HepG2 (cell line): ENCODE data around the gene STX8. TPM values are rescaled to one million over a fixed set of nuclear protein-coding genes. Genes with fewer than 3 reads are reported as not detected.

Experiments
- ATAC-seq: fragments of 200-7000 bp; cut with Tn5 transposase; 3 replicates; pipeline ENCODE4 v1.9.1; 2020; ENCODE audit warnings: mild to moderate bottlenecking, moderate library complexity
- BruUV-seq: library from RNA; stranded (reverse); fragments of 400-500 nt; replicated peaks from 2 replicates; lab custom pipeline; 2021; lab: Mats Ljungman, UMichigan
- CTCF ChIA-PET: fragments of 300-600 bp; formaldehyde crosslinking; extraction: SDS; loops from one replicate; lab custom pipeline; 2021; ENCODE audit warnings: low total read pairs, inconsistent platforms, low intra/inter-chr PET ratio; lab: Yijun Ruan, JAX
- POLR2A ChIA-PET: fragments of 350-600 bp; sonication (Branson Sonifier 250); formaldehyde crosslinking; loops from one replicate; lab custom pipeline; 2020; ENCODE audit warnings: antibody characterized with exemption, inconsistent platforms; lab: Yijun Ruan, JAX
- DNase-seq: peaks from one replicate; pipeline ENCODE4 v3.0.0-alpha.2; 2015; ENCODE audit warnings: low spot score
- FAIRE-seq: peaks from 3 replicates; lab custom pipeline; 2011; peaks lifted over from hg19 to GRCh38; lab: Jason Lieb, UNC
- H2AFZ ChIP-seq: one replicate; pipeline ENCODE4 v1.6.1; 2011; ENCODE audit warnings: low read length, inconsistent platforms
- H3K27ac ChIP-seq: fragments of 300-600 bp; 3 replicates; pipeline ENCODE4 v1.8.0; 2011; ENCODE audit warnings: mixed run types, mild to moderate bottlenecking, mixed read lengths, low read length, inconsistent platforms; ENCODE audit not compliant: insufficient read depth; ENCODE audit errors: extremely low read length
- H3K27me3 ChIP-seq, 2 experiments: fragments of 200-600 bp in 1 of 2; 2 replicates in 1 of 2; 3 replicates in 1 of 2; pipeline versions ENCODE4 v1.6.0 to v1.8.0; 2011; ENCODE audit warnings: low read length in 2 of 2, mild to moderate bottlenecking in 2 of 2, moderate library complexity in 2 of 2, inconsistent platforms in 1 of 2; ENCODE audit not compliant: insufficient read depth in 2 of 2, control insufficient read depth in 1 of 2
- H3K36me3 ChIP-seq, 2 experiments: fragments of 200-600 bp in 1 of 2; replicated peaks in 1 of 2; 2 replicates in 1 of 2; 3 replicates in 1 of 2; pipeline versions ENCODE4 v1.5.1 to v1.8.0; 2011; ENCODE audit warnings: low read length in 2 of 2, inconsistent platforms in 1 of 2; ENCODE audit not compliant: insufficient read depth in 2 of 2, control insufficient read depth in 1 of 2
- H3K4me1 ChIP-seq: 2 replicates; pipeline ENCODE4 v1.5.1; 2012; ENCODE audit warnings: low read length, inconsistent platforms; ENCODE audit not compliant: insufficient read depth
- H3K4me2 ChIP-seq: 2 replicates; pipeline ENCODE4 v1.6.0; 2011; ENCODE audit warnings: low read depth, low read length, inconsistent platforms
- H3K4me3 ChIP-seq, 3 experiments: fragments of 200-600 bp in 1 of 3; sonication (generic), shearing (Covaris generic) in 1 of 3; replicated peaks in 1 of 3; 2 replicates each; pipeline ENCODE4 v1.5.1; 2011 to 2016; ENCODE audit warnings: low read length in 3 of 3, inconsistent platforms in 2 of 3, low read depth in 2 of 3, mild to moderate bottlenecking in 2 of 3, control low read depth in 1 of 3, mixed read lengths in 1 of 3; ENCODE audit not compliant: insufficient read depth in 1 of 3
- H3K79me2 ChIP-seq: one replicate; pipeline ENCODE4 v1.6.1; 2011; ENCODE audit warnings: low read length, inconsistent platforms; ENCODE audit not compliant: insufficient read depth
- H3K9ac ChIP-seq: 2 replicates; pipeline ENCODE4 v1.6.0; 2011; ENCODE audit warnings: mild to moderate bottlenecking, low read depth, low read length, inconsistent platforms; ENCODE audit not compliant: insufficient read depth
- H3K9me3 ChIP-seq: 2 replicates; pipeline ENCODE4 v1.5.1; 2012; ENCODE audit warnings: mild to moderate bottlenecking, low read length
- H4K20me1 ChIP-seq: 2 replicates; pipeline ENCODE4 v1.6.0; 2011; ENCODE audit warnings: inconsistent platforms, mild to moderate bottlenecking, low read length, moderate library complexity; ENCODE audit not compliant: insufficient read depth
- PCBP1 ChIP-seq: fragments of 200-400 bp; formaldehyde crosslinking; IDR thresholded peaks from 2 replicates; pipeline ENCODE4 v1.6.1; 2017; ENCODE audit warnings: mild to moderate bottlenecking, low read depth, low read length, borderline replicate concordance
- PRMT3 ChIP-seq: sonication (generic); formaldehyde crosslinking; IDR thresholded peaks from 2 replicates; pipeline ENCODE4 v1.8.1; 2022; ENCODE audit warnings: low read depth, mild to moderate bottlenecking, moderate library complexity, missing genetic modification reagents, borderline replicate concordance
- SAFB2 ChIP-seq: sonication (generic); formaldehyde crosslinking; IDR thresholded peaks from 2 replicates; pipeline ENCODE4 v1.5.1; 2020; ENCODE audit warnings: missing genetic modification reagents, low read depth, mild to moderate bottlenecking, borderline replicate concordance
- SP2 ChIP-seq: sonication (generic); formaldehyde crosslinking; IDR thresholded peaks from 2 replicates; pipeline ENCODE4 v1.5.1; 2020; ENCODE audit warnings: mild to moderate bottlenecking, missing genetic modification reagents
- SSRP1 ChIP-seq: IDR thresholded peaks from 2 replicates; pipeline ENCODE4 v1.6.1; 2016; ENCODE audit warnings: control low read depth
- TRIM24 ChIP-seq: sonication (generic); formaldehyde crosslinking; IDR thresholded peaks from 2 replicates; pipeline ENCODE4 v1.8.0; 2022; ENCODE audit warnings: mild to moderate bottlenecking, missing genetic modification reagents
- ZBTB20 ChIP-seq: sonication (generic); formaldehyde crosslinking; IDR thresholded peaks from 2 replicates; pipeline ENCODE4 v1.8.1; 2023; ENCODE audit warnings: missing genetic modification reagents, low read depth, mild to moderate bottlenecking, borderline replicate concordance
- ZMYM3 ChIP-seq: sonication (generic); formaldehyde crosslinking; IDR thresholded peaks from 2 replicates; pipeline ENCODE4 v1.5.1; 2020; ENCODE audit warnings: mild to moderate bottlenecking, missing genetic modification reagents
- ZNF230 ChIP-seq: sonication (generic); formaldehyde crosslinking; IDR thresholded peaks from 2 replicates; pipeline ENCODE4 v1.4.0; 2020; ENCODE audit warnings: mild to moderate bottlenecking, missing genetic modification reagents
- ZNF484 ChIP-seq: sonication (generic); formaldehyde crosslinking; IDR thresholded peaks from 2 replicates; pipeline ENCODE4 v1.5.1; 2020; ENCODE audit warnings: mild to moderate bottlenecking, low read depth, missing genetic modification reagents, borderline replicate concordance
- WGBS: methylation state at CpG from one replicate; pipeline ENCODE4 v1.1.6; 2017; ENCODE audit warnings: low lambda C conversion rate; 5-methylcytosine and 5-hydroxymethylcytosine counted together
- in situ Hi-C: cut with HindIII; loops from 2 replicates; pipeline ENCODE4 v1.10.0; 2017; ENCODE audit warnings: low pct_unique_long_range_greater_than_20kb; ENCODE audit not compliant: extremely low pct_ligation_motif_present
- intact Hi-C: fragments of 100-400 bp; cut with micrococcal nuclease; formaldehyde crosslinking; loops from one replicate; pipeline ENCODE4 v1.10.0; 2022; ENCODE audit not compliant: unreplicated experiment
- polyA plus RNA-seq, 8 experiments: library from polyadenylated mRNA; depleted of rRNA in 3 of 8; stranded (reverse) in 7 of 8; unstranded in 1 of 8; fragments of >200 nt; fragmentation: Illumina TruSeq in 4 of 8; extraction: Trizol in 4 of 8; gene quantifications; 2 replicates each; pipeline versions ENCODE4 v1.2.1 to v1.2.3, GENCODE V29; 2011 to 2016; ENCODE audit warnings: low read depth in 4 of 8, missing spikeins in 1 of 8, mixed read lengths in 1 of 8; ENCODE audit not compliant: insufficient read depth in 1 of 8
- total RNA-seq, 5 experiments: library from RNA; depleted of rRNA; stranded (reverse); fragments of >200 nt; fragmentation: Illumina TruSeq; extraction: Trizol; gene quantifications; 2 replicates each; pipeline ENCODE4 v1.2.3, GENCODE V29; 2016; ENCODE audit warnings: low read depth in 1 of 5
- TF ChIP-seq, protein P1 (sequence below): sonication (generic); formaldehyde crosslinking; IDR thresholded peaks from 2 replicates; pipeline ENCODE4 v1.9.0; 2021; ENCODE audit warnings: missing genetic modification reagents, borderline replicate concordance
- TF ChIP-seq, protein P2 (sequence below), 2 experiments: sonication (generic) in 1 of 2; formaldehyde crosslinking in 1 of 2; IDR thresholded peaks; 2 replicates each; pipeline versions ENCODE4 v1.6.1 to v1.9.0; 2014 to 2022; ENCODE audit warnings: antibody characterized with exemption in 1 of 2, borderline replicate concordance in 1 of 2, inconsistent platforms in 1 of 2, low read depth in 1 of 2, missing genetic modification reagents in 1 of 2

STX8 gene
- total and polyA plus RNA-seq, 2 of the 13 experiments (the other 11 are each of a cell fraction or from before 2014, with no cell fraction given): 36.4 to 53.6 TPM

- Histone ChIP-seq H2AFZ (no peak overlapping the region), H3K27ac (no peak overlapping the region), H3K4me1 (no peaks in the 10 kb centered on the region), H3K4me2 (no peak overlapping the region), H3K27me3 (no peaks in the 10 kb centered on the region), H3K4me3 (no peak overlapping the region), H3K79me2 (no peaks in the 10 kb centered on the region), H4K20me1 (no peaks in the 10 kb centered on the region), H3K9me3 (no peaks in the 10 kb centered on the region), H3K36me3 (no peaks in the 10 kb centered on the region), H3K9ac (no peak overlapping the region)
- intact Hi-C loops: no loop called here
- WGBS: 100% methylated on average over 4 of the region's 4 CpGs
- BruUV-seq: no TSS peak
- no peak for FAIRE-seq
- DNase-seq: no peak
- ATAC-seq: no peak
- CTCF ChIA-PET: no interaction called here
- POLR2A ChIA-PET: no interaction called here
- TF ChIP-seq ZBTB20: no peak
- no peak for TF ChIP-seq PCBP1
- no peak for TF ChIP-seq PRMT3 (CRISPR knock-in tag)
- no peak for TF ChIP-seq SP2
- TF ChIP-seq ZMYM3: no peak
- TF ChIP-seq, protein P1, sequence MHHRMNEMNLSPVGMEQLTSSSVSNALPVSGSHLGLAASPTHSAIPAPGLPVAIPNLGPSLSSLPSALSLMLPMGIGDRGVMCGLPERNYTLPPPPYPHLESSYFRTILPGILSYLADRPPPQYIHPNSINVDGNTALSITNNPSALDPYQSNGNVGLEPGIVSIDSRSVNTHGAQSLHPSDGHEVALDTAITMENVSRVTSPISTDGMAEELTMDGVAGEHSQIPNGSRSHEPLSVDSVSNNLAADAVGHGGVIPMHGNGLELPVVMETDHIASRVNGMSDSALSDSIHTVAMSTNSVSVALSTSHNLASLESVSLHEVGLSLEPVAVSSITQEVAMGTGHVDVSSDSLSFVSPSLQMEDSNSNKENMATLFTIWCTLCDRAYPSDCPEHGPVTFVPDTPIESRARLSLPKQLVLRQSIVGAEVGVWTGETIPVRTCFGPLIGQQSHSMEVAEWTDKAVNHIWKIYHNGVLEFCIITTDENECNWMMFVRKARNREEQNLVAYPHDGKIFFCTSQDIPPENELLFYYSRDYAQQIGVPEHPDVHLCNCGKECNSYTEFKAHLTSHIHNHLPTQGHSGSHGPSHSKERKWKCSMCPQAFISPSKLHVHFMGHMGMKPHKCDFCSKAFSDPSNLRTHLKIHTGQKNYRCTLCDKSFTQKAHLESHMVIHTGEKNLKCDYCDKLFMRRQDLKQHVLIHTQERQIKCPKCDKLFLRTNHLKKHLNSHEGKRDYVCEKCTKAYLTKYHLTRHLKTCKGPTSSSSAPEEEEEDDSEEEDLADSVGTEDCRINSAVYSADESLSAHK (CRISPR knock-in tag): no peak
- no peak for TF ChIP-seq ZNF484 (CRISPR knock-in tag)
- TF ChIP-seq SAFB2 (CRISPR knock-in tag): no peak
- TF ChIP-seq SSRP1 (CRISPR knock-in tag): no peak
- TF ChIP-seq, protein P2, sequence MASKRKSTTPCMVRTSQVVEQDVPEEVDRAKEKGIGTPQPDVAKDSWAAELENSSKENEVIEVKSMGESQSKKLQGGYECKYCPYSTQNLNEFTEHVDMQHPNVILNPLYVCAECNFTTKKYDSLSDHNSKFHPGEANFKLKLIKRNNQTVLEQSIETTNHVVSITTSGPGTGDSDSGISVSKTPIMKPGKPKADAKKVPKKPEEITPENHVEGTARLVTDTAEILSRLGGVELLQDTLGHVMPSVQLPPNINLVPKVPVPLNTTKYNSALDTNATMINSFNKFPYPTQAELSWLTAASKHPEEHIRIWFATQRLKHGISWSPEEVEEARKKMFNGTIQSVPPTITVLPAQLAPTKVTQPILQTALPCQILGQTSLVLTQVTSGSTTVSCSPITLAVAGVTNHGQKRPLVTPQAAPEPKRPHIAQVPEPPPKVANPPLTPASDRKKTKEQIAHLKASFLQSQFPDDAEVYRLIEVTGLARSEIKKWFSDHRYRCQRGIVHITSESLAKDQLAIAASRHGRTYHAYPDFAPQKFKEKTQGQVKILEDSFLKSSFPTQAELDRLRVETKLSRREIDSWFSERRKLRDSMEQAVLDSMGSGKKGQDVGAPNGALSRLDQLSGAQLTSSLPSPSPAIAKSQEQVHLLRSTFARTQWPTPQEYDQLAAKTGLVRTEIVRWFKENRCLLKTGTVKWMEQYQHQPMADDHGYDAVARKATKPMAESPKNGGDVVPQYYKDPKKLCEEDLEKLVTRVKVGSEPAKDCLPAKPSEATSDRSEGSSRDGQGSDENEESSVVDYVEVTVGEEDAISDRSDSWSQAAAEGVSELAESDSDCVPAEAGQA (IDR thresholded peaks at IDR 0.05; ENCODE audit: low read depth): no peak
- TF ChIP-seq, protein P2 (CRISPR knock-in tag; IDR thresholded peaks at IDR 0.05; ENCODE audit: borderline replicate concordance): no peak
- no peak for TF ChIP-seq TRIM24
- no peak for TF ChIP-seq ZNF230 (CRISPR knock-in tag)
- in situ Hi-C loops: loop anchor here (10.0 kb wide), 2 partner anchors 65 to 105 kb away; no protein-coding TSS in a partner anchor
Observed at GRCh38 chr17:9409878-9410277, 165.7 kb downstream of the STX8 start.
